ENCODE measurements around the gene IGF1R. TPM values are rescaled to one million over a fixed set of nuclear protein-coding genes. Genes with fewer than 3 reads are reported as not detected.

The IGF1R gene
- total and polyA plus RNA-seq, 8 donors: 8.1 to 50.3 (median 36.0) TPM

DNA sequence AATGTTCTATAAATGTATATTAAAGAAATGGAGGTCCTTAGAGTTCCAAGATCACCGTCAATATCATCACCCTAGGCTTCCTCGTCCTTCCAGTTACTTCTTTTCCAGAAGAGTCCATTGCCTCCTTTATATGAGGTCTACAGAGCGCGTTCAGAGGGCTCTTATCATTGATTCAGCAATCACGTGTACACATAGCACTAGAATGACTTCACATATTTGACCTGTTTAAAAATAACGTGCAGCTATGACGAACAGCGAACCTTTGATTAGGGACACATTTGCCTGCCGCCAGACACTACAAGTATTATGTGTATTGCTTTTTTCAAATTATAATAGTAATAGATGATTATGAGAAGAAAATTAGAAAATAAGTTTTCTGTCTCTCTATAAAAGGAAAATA, 26.0 kb downstream of the IGF1R start:
- WGBS, 2 donors: 17 to 18% methylated on average over 9 of the region's 9 CpGs
- TF ChIP-seq, protein P1, sequence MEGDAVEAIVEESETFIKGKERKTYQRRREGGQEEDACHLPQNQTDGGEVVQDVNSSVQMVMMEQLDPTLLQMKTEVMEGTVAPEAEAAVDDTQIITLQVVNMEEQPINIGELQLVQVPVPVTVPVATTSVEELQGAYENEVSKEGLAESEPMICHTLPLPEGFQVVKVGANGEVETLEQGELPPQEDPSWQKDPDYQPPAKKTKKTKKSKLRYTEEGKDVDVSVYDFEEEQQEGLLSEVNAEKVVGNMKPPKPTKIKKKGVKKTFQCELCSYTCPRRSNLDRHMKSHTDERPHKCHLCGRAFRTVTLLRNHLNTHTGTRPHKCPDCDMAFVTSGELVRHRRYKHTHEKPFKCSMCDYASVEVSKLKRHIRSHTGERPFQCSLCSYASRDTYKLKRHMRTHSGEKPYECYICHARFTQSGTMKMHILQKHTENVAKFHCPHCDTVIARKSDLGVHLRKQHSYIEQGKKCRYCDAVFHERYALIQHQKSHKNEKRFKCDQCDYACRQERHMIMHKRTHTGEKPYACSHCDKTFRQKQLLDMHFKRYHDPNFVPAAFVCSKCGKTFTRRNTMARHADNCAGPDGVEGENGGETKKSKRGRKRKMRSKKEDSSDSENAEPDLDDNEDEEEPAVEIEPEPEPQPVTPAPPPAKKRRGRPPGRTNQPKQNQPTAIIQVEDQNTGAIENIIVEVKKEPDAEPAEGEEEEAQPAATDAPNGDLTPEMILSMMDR (IDR thresholded peaks at IDR 0.05): no peak
- Histone ChIP-seq H3K27ac (peak overlapping the region in 2 of 4 donors; percentile 66 to 74), H3K27me3 (no peaks in the 10 kb centered on the region), H3K4me1 (peaks cover 25 to 48% (median 39%) of the 10 kb centered on the region in 3 donors), H3K9me3 (no peaks in the 10 kb centered on the region), H3K4me3 (no peak overlapping the region), H3K36me3 (no peaks in the 10 kb centered on the region)
- ATAC-seq (peak; percentile 90 to 92 (median 91)), DNase-seq (peak in 2 of 6 donors; percentile 41 to 55), FAIRE-seq (no peak)
- intact Hi-C loops (cut with DNase I): no loop called here

DNA sequence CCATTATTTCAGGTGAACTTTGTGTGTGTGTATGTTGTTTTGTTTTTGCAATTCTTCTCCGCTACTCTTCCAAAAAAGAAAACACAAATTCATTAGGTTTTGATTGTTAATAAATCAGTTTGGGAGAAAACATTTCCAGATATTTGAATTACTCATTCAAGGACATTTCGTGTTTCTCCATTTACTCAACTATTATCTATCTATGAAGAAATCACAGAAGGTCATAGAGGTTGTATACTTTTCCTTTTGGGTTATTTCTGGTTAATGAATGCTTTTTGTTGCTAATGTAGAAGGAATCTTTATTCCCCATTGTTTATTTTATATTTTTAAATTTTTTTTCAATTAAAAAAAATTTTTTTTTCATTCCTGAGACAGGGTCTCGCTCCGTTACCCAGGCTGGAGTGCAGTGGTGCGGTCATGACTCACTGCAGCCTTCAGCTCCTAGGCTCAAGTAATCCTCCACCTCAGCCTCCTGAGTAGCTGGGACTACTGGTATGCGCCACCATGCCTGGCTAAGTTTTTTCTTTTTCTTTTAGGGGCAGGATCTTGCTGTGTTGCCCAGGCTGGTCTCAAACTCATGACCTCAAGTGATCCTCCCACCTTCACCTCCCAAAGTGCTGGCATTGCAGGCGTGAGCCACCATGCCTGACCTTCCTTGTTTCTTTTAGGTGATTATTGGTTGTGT, 28.4 kb downstream of the IGF1R start:
- H3K27ac ChIP-seq: no peak overlapping the region
- no peak for FAIRE-seq
- H3K9me3 ChIP-seq: no peaks in the 10 kb centered on the region
- no peak for DNase-seq
- ATAC-seq: no peak
- no peaks in the 10 kb centered on the region for H3K27me3 ChIP-seq
- TF ChIP-seq, protein P1 (IDR thresholded peaks at IDR 0.05): no peak
- H3K4me1 ChIP-seq: peaks cover 12 to 32% (median 27%) of the 10 kb centered on the region in 3 donors
- H3K4me3 ChIP-seq: no peak overlapping the region
- 84 to 85% methylated on average over 7 of the region's 7 CpGs for WGBS, 2 donors
- no peaks in the 10 kb centered on the region for H3K36me3 ChIP-seq
- intact Hi-C loops (cut with DNase I): no loop called here

DNA sequence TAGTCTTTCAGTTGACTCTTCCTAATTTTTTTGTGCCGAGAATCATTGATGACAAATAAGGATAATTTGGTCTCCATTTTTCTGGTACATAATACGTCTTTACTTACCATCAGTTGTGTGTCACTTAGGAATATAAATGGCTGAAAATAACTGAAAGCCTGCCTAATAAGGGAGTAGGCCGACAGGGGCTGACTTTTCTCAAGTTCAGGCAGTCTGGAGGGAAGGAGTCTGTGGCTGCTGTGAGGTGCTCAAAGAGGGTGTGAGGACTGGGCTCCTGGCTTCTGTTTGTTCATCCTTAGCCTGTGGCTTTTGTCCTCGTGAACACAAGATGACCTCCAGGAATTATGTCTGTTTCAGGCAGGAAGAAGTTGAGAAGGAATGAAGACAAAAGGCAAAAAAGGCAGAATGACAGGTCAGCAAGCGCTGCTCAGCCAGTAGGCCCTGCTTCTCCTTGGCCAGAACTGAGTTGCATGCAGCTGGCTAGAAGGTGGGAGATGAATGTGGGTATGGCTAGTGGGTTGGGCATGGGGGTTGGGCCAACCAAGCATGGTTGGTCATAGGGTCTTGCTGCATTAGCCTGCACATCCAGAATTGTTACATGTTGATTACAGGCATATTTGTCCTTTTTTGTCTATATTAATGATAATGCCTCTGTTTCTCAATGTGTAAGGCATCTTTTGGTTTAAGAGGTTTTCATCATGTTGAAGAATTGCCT, 29.2 kb downstream of the IGF1R start:
- Histone ChIP-seq H3K36me3 (no peaks in the 10 kb centered on the region), H3K4me1 (peaks cover 11 to 28% (median 22%) of the 10 kb centered on the region in 3 donors), H3K27ac (no peak overlapping the region), H3K9me3 (no peaks in the 10 kb centered on the region), H3K27me3 (no peaks in the 10 kb centered on the region), H3K4me3 (no peak overlapping the region)
- DNase-seq (no peak), FAIRE-seq (no peak), ATAC-seq (no peak)
- TF ChIP-seq, protein P1 (IDR thresholded peaks at IDR 0.05): no peak
- intact Hi-C loops (cut with DNase I): no loop called here
- 86 to 87% methylated on average over 5 of the region's 5 CpGs for WGBS, 2 donors

DNA sequence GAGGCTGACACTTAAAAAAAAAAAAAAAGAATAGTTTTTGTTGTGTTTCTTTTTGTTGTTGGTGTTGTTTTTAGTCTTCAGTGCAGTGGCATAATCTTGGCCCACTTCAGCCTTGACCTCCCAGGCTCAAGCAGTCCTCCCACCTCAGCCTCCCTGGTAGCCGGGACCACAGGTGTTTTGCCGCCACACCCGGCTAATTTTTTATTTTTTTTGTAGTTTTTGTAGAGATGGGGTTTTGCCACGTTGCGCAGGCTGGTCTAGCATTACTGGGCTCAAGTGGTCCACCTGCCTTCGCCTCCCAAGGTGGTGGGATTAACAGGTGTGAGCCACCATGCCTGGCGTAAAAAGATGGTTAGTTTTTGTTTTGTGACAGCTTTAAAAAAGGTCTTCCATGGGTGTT, 30.1 kb downstream of the IGF1R start:
- intact Hi-C loops (cut with DNase I): no loop called here
- TF ChIP-seq, protein P1 (IDR thresholded peaks at IDR 0.05): no peak
- Histone ChIP-seq H3K36me3 (no peaks in the 10 kb centered on the region), H3K4me1 (peaks cover 7 to 28% (median 24%) of the 10 kb centered on the region in 3 donors), H3K27me3 (no peaks in the 10 kb centered on the region), H3K4me3 (no peak overlapping the region), H3K9me3 (no peaks in the 10 kb centered on the region), H3K27ac (no peak overlapping the region)
- DNase-seq (no peak), FAIRE-seq (no peak), ATAC-seq (no peak)
- WGBS, 2 donors: 96 to 97% methylated on average over 7 of the region's 7 CpGs

DNA sequence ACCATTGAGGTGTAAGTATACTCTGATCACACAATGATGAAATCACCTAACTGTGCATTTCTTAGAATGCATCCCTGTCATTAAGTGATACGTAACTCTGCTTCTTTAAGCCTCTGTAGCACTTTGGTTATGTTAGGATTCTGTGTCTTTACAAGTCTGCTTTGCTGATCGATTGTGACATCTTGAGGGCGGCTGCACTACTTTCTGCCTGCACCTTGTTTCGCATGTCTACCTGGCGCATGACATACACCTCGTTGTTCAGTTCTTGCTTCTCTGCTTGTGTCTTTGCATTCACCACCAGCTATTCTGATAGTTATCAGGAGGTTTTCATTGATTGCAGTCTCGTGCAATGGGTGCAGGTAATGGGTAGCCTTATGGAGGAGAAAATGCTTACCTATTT, 32.7 kb downstream of the IGF1R start:
- no peak for ATAC-seq
- H3K9me3 ChIP-seq: no peaks in the 10 kb centered on the region
- H3K36me3 ChIP-seq: no peaks in the 10 kb centered on the region
- WGBS, 2 donors: 74 to 76% methylated on average over 7 of the region's 7 CpGs
- peaks cover 15 to 24% (median 17%) of the 10 kb centered on the region in 3 donors for H3K4me1 ChIP-seq
- TF ChIP-seq, protein P1 (IDR thresholded peaks at IDR 0.05): no peak
- H3K4me3 ChIP-seq: no peak overlapping the region
- no peaks in the 10 kb centered on the region for H3K27me3 ChIP-seq
- intact Hi-C loops (cut with DNase I): no loop called here
- no peak for FAIRE-seq
- DNase-seq: no peak
- no peak overlapping the region for H3K27ac ChIP-seq

Data from pancreas (tissue), 10 donors.